ENCODE results near the gene OR8G1.
"Not testable (repeated sequence)": the region's sequence is repeated elsewhere in the genome, so short reads cannot be mapped to it uniquely, and the experiment has no call there.

OR8G1 gene

GRCh38 chr11:124238512-124238911 is 2.4 kb upstream of the OR8G1 start:
- no peak for DNase-seq

- not testable (repeated sequence) for DNase-seq
Observed at GRCh38 chr11:124249869-124250268, 9.0 kb downstream of the OR8G1 start.

GRCh38 chr11:124256076-124256475 is 15.2 kb downstream of the OR8G1 start, which contains the start of gene OR8G5:
Gene OR8G5, plus strand, starts transcription at chr11:124256376. Its CDS starts 8,556 bp downstream, at chr11:124264932.
- no peak for DNase-seq

- not testable (repeated sequence) for DNase-seq
Observed at GRCh38 chr11:124265041-124265440, 24.1 kb downstream of the OR8G1 start.

- DNase-seq = not testable (repeated sequence)
Observed at GRCh38 chr11:124270886-124271285, 30.0 kb downstream of the OR8G1 start.

- DNase-seq = no peak
Observed at GRCh38 chr11:124274000-124274399, 33.1 kb downstream of the OR8G1 start.

- no peak for DNase-seq
Observed at GRCh38 chr11:124276081-124276480, 35.2 kb downstream of the OR8G1 start.

GRCh38 chr11:124277207-124277606 is 36.3 kb downstream of the OR8G1 start:
- no peak for DNase-seq

GRCh38 chr11:124277804-124278203 is 36.9 kb downstream of the OR8G1 start:
- no peak for DNase-seq

- DNase-seq = no peak
Observed at GRCh38 chr11:124278261-124278660, 37.4 kb downstream of the OR8G1 start.

GRCh38 chr11:124285610-124286344 is 44.9 kb downstream of the OR8G1 start:
- no peak for DNase-seq

- DNase-seq = no peak
Observed at GRCh38 chr11:124294687-124295086, 53.8 kb downstream of the OR8G1 start.

GRCh38 chr11:124296016-124296415 is 55.1 kb downstream of the OR8G1 start:
- no peak for DNase-seq

GRCh38 chr11:124297921-124298320 is 57.0 kb downstream of the OR8G1 start:
- no peak for DNase-seq

- no peak for DNase-seq
Observed at GRCh38 chr11:124301548-124301947, 60.7 kb downstream of the OR8G1 start.

- DNase-seq = no peak
Observed at GRCh38 chr11:124302347-124303125, 61.6 kb downstream of the OR8G1 start.

Measured in central memory CD4-positive, alpha-beta T cell (primary cell).